ENCODE results near the gene AP1M1. TPM values are rescaled to one million over a fixed set of nuclear protein-coding genes. Genes with fewer than 3 reads are reported as not detected.
A peak's percentile ranks its signal among the peaks of the same experiment; 100 is the strongest.

Gene AP1M1
- polyA plus RNA-seq (2013), result 36.5 and 38.3 TPM in 2 replicates

- WGBS (ENCODE audit: extremely low coverage, insufficient coverage, insufficient read length), result no CpG with 5 or more reads among the region's 65 CpGs
- no peaks in the 10 kb centered on the region for H3K27me3 ChIP-seq (ENCODE audit: insufficient read depth, low read length)
- peak within 1 kb of the TSS; percentile 94 for H3K4ac ChIP-seq (ENCODE audit: low read depth, low read length)
- DNase-seq, result peak; percentile 99 to 100
- peak within 1 kb of the TSS; percentile 75 for H3K4me2 ChIP-seq (ENCODE audit: low read length)
- H4K12ac ChIP-seq (ENCODE audit: low read depth, low read length), result peak within 1 kb of the TSS; percentile 95
- H4K8ac ChIP-seq (ENCODE audit: low read depth, low read length), result peak within 1 kb of the TSS; percentile 99
- no peaks in the 10 kb centered on the region for H3K9me3 ChIP-seq (ENCODE audit: insufficient read depth, low read depth, low read length)
- H3K4me1 ChIP-seq (ENCODE audit: control insufficient read depth in 1 of 2, insufficient read depth in 2 of 2, low read length in 2 of 2), result peaks cover 5 to 7% of the 10 kb centered on the region in 2 experiments
- H4K91ac ChIP-seq (ENCODE audit: low read depth, low read length), result peak within 1 kb of the TSS; percentile 82
- H3K14ac ChIP-seq (ENCODE audit: low read length), result peak within 1 kb of the TSS; percentile 97
- no peak within 1 kb of the TSS for H2BK12ac ChIP-seq (ENCODE audit: low read length)
- peaks cover 10 to 11% of the 10 kb centered on the region in 2 experiments for H3K36me3 ChIP-seq (ENCODE audit: control insufficient read depth in 1 of 2, insufficient read depth in 2 of 2, low read length in 2 of 2)
- peak within 1 kb of the TSS; percentile 16 for H2AK5ac ChIP-seq (ENCODE audit: low read length)
- H3K23ac ChIP-seq (ENCODE audit: low read length), result no peak within 1 kb of the TSS
- peak within 1 kb of the TSS; percentile 48 for H2BK120ac ChIP-seq (ENCODE audit: insufficient read depth, low read length, poor library complexity)
- H2BK5ac ChIP-seq (ENCODE audit: low read depth, low read length, poor library complexity), result peak within 1 kb of the TSS; percentile 54
- H3K27ac ChIP-seq (ENCODE audit: low read depth, low read length), result no peak within 1 kb of the TSS
- H3K9ac ChIP-seq (ENCODE audit: low read length), result peak within 1 kb of the TSS; percentile 92
- H3K18ac ChIP-seq (ENCODE audit: low read length), result peak within 1 kb of the TSS; percentile 96
- H3K4me3 ChIP-seq (ENCODE audit: low read depth, low read length), result peak within 1 kb of the TSS; percentile 100
- H3K79me2 ChIP-seq (ENCODE audit: control insufficient read depth, insufficient read depth, low read length, poor library complexity), result peaks cover 7% of the 10 kb centered on the region
- peak within 1 kb of the TSS; percentile 98 for H2AFZ ChIP-seq (ENCODE audit: insufficient read depth, low read length, poor library complexity)
- H3K79me1 ChIP-seq (ENCODE audit: low read length), result peaks cover 7% of the 10 kb centered on the region
Measured at GRCh38 chr19:16197622-16198369, at the start of gene AP1M1. AP1M1 (plus strand) TSS chr19:16197911; CDS start chr19:16198027, 116 bp downstream.

- Histone ChIP-seq H4K12ac (ENCODE audit: low read depth, low read length) (no peak overlapping the region), H4K8ac (ENCODE audit: low read depth, low read length) (no peak overlapping the region), H3K79me2 (ENCODE audit: control insufficient read depth, insufficient read depth, low read length, poor library complexity) (no peaks in the 10 kb centered on the region), H3K4me2 (ENCODE audit: low read length) (no peak overlapping the region), H3K79me1 (ENCODE audit: low read length) (no peaks in the 10 kb centered on the region), H3K9ac (ENCODE audit: low read length) (no peak overlapping the region), H2AFZ (ENCODE audit: insufficient read depth, low read length, poor library complexity) (no peak overlapping the region), H2BK12ac (ENCODE audit: low read length) (no peak overlapping the region), H4K91ac (ENCODE audit: low read depth, low read length) (no peak overlapping the region), H3K4me3 (ENCODE audit: low read depth, low read length) (no peak overlapping the region), H2BK5ac (ENCODE audit: low read depth, low read length, poor library complexity) (no peak overlapping the region), H2AK5ac (ENCODE audit: low read length) (no peak overlapping the region), H3K14ac (ENCODE audit: low read length) (no peak overlapping the region), H3K4ac (ENCODE audit: low read depth, low read length) (no peak overlapping the region), H2BK120ac (ENCODE audit: insufficient read depth, low read length, poor library complexity) (no peak overlapping the region), H3K27me3 (ENCODE audit: insufficient read depth, low read length) (no peaks in the 10 kb centered on the region), H3K4me1 (ENCODE audit: control insufficient read depth in 1 of 2, insufficient read depth in 2 of 2, low read length in 2 of 2) (peaks cover 3% of the 10 kb centered on the region in 2 experiments), H3K27ac (ENCODE audit: low read depth, low read length) (no peak overlapping the region), H3K23ac (ENCODE audit: low read length) (no peak overlapping the region), H3K36me3 (ENCODE audit: control insufficient read depth in 1 of 2, insufficient read depth in 2 of 2, low read length in 2 of 2) (no peaks in the 10 kb centered on the region), H3K9me3 (ENCODE audit: insufficient read depth, low read depth, low read length) (no peaks in the 10 kb centered on the region), H3K18ac (ENCODE audit: low read length) (no peak overlapping the region)
- no CpG with 5 or more reads among the region's 8 CpGs for WGBS (ENCODE audit: extremely low coverage, insufficient coverage, insufficient read length)
- DNase-seq, result no peak
Measured at GRCh38 chr19:16148443-16149229, 49.1 kb upstream of the AP1M1 start.

DNA sequence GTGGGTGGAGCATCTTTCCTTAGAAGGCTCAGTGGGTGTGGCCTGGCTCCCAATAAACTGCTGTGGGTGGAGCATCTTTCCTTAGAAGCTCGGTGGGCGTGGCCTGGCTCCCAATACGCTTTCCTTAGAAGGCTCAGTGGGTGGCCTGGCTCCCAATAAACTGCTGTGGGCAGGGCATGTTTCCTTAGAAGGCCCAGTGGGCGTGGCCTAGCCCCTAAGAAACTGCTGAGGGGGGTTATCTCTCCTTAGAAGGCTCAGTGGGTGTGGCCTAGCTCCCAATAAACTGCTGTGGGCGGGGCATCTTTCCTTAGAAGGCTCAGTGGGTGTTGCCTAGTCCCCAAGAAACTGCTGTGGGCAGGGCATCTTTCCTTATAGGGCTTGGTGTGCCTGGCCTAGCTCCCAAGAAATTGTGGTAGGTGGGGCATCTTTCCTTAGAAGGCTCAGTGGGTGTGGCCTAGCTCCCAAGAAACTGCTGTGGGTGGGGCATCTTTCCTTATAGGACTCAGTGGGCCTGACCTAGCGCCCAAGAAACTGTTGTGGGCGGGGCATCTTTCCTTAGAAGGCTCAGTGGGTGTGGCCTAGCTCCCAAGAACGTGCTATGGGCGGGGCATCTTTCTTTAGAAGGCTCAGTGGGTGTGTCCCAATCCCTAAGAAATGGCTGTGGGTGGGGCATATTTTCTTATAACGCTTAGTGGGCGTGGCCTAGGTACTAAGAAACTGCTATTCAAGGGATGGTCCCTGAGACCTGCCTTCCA lies 44.0 kb upstream of the AP1M1 start:
- no CpG with 5 or more reads among the region's 11 CpGs for WGBS (ENCODE audit: extremely low coverage, insufficient coverage, insufficient read length)
- H2AK5ac ChIP-seq (ENCODE audit: low read length), result no peak overlapping the region
- no peaks in the 10 kb centered on the region for H3K79me1 ChIP-seq (ENCODE audit: low read length)
- H3K9ac ChIP-seq (ENCODE audit: low read length), result no peak overlapping the region
- no peak overlapping the region for H3K4me3 ChIP-seq (ENCODE audit: low read depth, low read length)
- H2BK120ac ChIP-seq (ENCODE audit: insufficient read depth, low read length, poor library complexity), result no peak overlapping the region
- H2BK5ac ChIP-seq (ENCODE audit: low read depth, low read length, poor library complexity), result no peak overlapping the region
- no peak for DNase-seq
- H3K4me2 ChIP-seq (ENCODE audit: low read length), result no peak overlapping the region
- H4K91ac ChIP-seq (ENCODE audit: low read depth, low read length), result no peak overlapping the region
- no peak overlapping the region for H3K4ac ChIP-seq (ENCODE audit: low read depth, low read length)
- H3K23ac ChIP-seq (ENCODE audit: low read length), result no peak overlapping the region
- no peak overlapping the region for H2BK12ac ChIP-seq (ENCODE audit: low read length)
- H4K8ac ChIP-seq (ENCODE audit: low read depth, low read length), result no peak overlapping the region
- H3K79me2 ChIP-seq (ENCODE audit: control insufficient read depth, insufficient read depth, low read length, poor library complexity), result no peaks in the 10 kb centered on the region
- H2AFZ ChIP-seq (ENCODE audit: insufficient read depth, low read length, poor library complexity), result no peak overlapping the region
- H3K36me3 ChIP-seq (ENCODE audit: control insufficient read depth in 1 of 2, insufficient read depth in 2 of 2, low read length in 2 of 2), result no peaks in the 10 kb centered on the region
- no peak overlapping the region for H3K18ac ChIP-seq (ENCODE audit: low read length)
- H3K9me3 ChIP-seq (ENCODE audit: insufficient read depth, low read depth, low read length), result peaks cover 2% of the 10 kb centered on the region
- no peak overlapping the region for H3K27ac ChIP-seq (ENCODE audit: low read depth, low read length)
- H3K27me3 ChIP-seq (ENCODE audit: insufficient read depth, low read length), result no peaks in the 10 kb centered on the region
- no peak overlapping the region for H4K12ac ChIP-seq (ENCODE audit: low read depth, low read length)
- H3K14ac ChIP-seq (ENCODE audit: low read length), result no peak overlapping the region
- no peaks in the 10 kb centered on the region for H3K4me1 ChIP-seq (ENCODE audit: control insufficient read depth in 1 of 2, insufficient read depth in 2 of 2, low read length in 2 of 2)

DNA sequence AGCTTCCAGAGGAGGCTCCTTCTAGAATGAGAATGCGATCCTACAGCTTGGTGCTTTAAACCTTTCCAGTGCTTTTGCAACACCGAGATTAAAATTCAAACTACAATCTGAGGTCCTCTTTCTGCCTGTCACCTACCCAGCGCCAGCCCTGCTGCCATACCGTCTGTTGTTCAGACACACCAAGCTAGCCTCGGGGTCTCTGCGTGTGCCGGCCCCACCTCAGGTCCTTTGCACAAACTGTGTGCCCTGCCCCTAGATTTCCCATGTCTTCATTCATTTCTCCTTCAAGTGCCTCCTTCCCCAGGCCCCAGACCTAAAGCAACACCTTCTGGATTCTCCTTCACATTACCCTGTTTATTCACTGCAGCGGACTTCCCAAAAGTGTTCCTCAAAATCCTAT lies 43.2 kb upstream of the AP1M1 start:
- no peaks in the 10 kb centered on the region for H3K36me3 ChIP-seq (ENCODE audit: control insufficient read depth in 1 of 2, insufficient read depth in 2 of 2, low read length in 2 of 2)
- no peak overlapping the region for H2AFZ ChIP-seq (ENCODE audit: insufficient read depth, low read length, poor library complexity)
- no peaks in the 10 kb centered on the region for H3K79me1 ChIP-seq (ENCODE audit: low read length)
- H3K4ac ChIP-seq (ENCODE audit: low read depth, low read length), result no peak overlapping the region
- H2BK5ac ChIP-seq (ENCODE audit: low read depth, low read length, poor library complexity), result no peak overlapping the region
- H3K23ac ChIP-seq (ENCODE audit: low read length), result no peak overlapping the region
- no peak overlapping the region for H3K27ac ChIP-seq (ENCODE audit: low read depth, low read length)
- H2BK12ac ChIP-seq (ENCODE audit: low read length), result no peak overlapping the region
- H3K79me2 ChIP-seq (ENCODE audit: control insufficient read depth, insufficient read depth, low read length, poor library complexity), result no peaks in the 10 kb centered on the region
- DNase-seq, result no peak
- no peak overlapping the region for H4K12ac ChIP-seq (ENCODE audit: low read depth, low read length)
- H3K27me3 ChIP-seq (ENCODE audit: insufficient read depth, low read length), result no peaks in the 10 kb centered on the region
- no CpG with 5 or more reads among the region's 8 CpGs for WGBS (ENCODE audit: extremely low coverage, insufficient coverage, insufficient read length)
- no peak overlapping the region for H3K9ac ChIP-seq (ENCODE audit: low read length)
- H3K18ac ChIP-seq (ENCODE audit: low read length), result no peak overlapping the region
- no peak overlapping the region for H3K4me3 ChIP-seq (ENCODE audit: low read depth, low read length)
- no peak overlapping the region for H4K8ac ChIP-seq (ENCODE audit: low read depth, low read length)
- no peak overlapping the region for H2BK120ac ChIP-seq (ENCODE audit: insufficient read depth, low read length, poor library complexity)
- H3K9me3 ChIP-seq (ENCODE audit: insufficient read depth, low read depth, low read length), result peaks cover 2% of the 10 kb centered on the region
- H3K4me2 ChIP-seq (ENCODE audit: low read length), result no peak overlapping the region
- no peak overlapping the region for H3K14ac ChIP-seq (ENCODE audit: low read length)
- no peak overlapping the region for H2AK5ac ChIP-seq (ENCODE audit: low read length)
- H3K4me1 ChIP-seq (ENCODE audit: control insufficient read depth in 1 of 2, insufficient read depth in 2 of 2, low read length in 2 of 2), result no peaks in the 10 kb centered on the region
- H4K91ac ChIP-seq (ENCODE audit: low read depth, low read length), result no peak overlapping the region

Data from trophoblast cell (in vitro differentiated cells and primary cell).